H9 (cell line): ENCODE measurements around the gene CTU1. TPM values are rescaled to one million over a fixed set of nuclear protein-coding genes. Genes with fewer than 3 reads are reported as not detected.

Experiments used
- DNase-seq: peaks from one replicate; pipeline ENCODE4 v3.0.0-alpha.2; 2017
- H2AFZ ChIP-seq: one replicate; pipeline ENCODE4 v1.6.1; 2013; ENCODE audit warnings: mild to moderate bottlenecking, low read length, control low read depth, moderate library complexity
- H2AK5ac ChIP-seq: 2 replicates; pipeline ENCODE4 v1.6.1; 2013; ENCODE audit warnings: low read length, control low read depth, mixed read lengths; ENCODE audit not compliant: insufficient read length
- H2BK120ac ChIP-seq: one replicate; pipeline ENCODE4 v1.6.1; 2013; ENCODE audit warnings: low read depth, mild to moderate bottlenecking, low read length, control low read depth, inconsistent platforms; ENCODE audit not compliant: poor library complexity, severe bottlenecking
- H2BK12ac ChIP-seq: 2 replicates; pipeline ENCODE4 v1.6.1; 2013; ENCODE audit warnings: low read length, control low read depth, mixed read lengths, low read depth; ENCODE audit not compliant: insufficient read length
- H2BK15ac ChIP-seq: 2 replicates; pipeline ENCODE4 v1.6.1; 2013; ENCODE audit warnings: low read depth, low read length, control low read depth
- H2BK20ac ChIP-seq: one replicate; pipeline ENCODE4 v1.6.1; 2013; ENCODE audit warnings: low read depth, mild to moderate bottlenecking, low read length, control low read depth, inconsistent platforms; ENCODE audit not compliant: poor library complexity, severe bottlenecking
- H2BK5ac ChIP-seq: 2 replicates; pipeline ENCODE4 v1.6.1; 2013; ENCODE audit warnings: low read length, control low read depth, mixed read lengths; ENCODE audit not compliant: insufficient read length
- H3K14ac ChIP-seq: 2 replicates; pipeline ENCODE4 v1.6.1; 2013; ENCODE audit warnings: low read length, control low read depth; ENCODE audit not compliant: insufficient read depth
- H3K18ac ChIP-seq: 2 replicates; pipeline ENCODE4 v1.6.1; 2013; ENCODE audit warnings: low read depth, mild to moderate bottlenecking, mixed read lengths, low read length, control low read depth; ENCODE audit not compliant: insufficient read length
- H3K23ac ChIP-seq: 2 replicates; pipeline ENCODE4 v1.6.1; 2013; ENCODE audit warnings: low read length, control low read depth, mixed read lengths, low read depth; ENCODE audit not compliant: insufficient read length
- H3K23me2 ChIP-seq: 2 replicates; pipeline ENCODE4 v1.6.1; 2013; ENCODE audit warnings: low read depth, mild to moderate bottlenecking, mixed read lengths, low read length, control low read depth; ENCODE audit not compliant: insufficient read length, poor library complexity, severe bottlenecking
- H3K27ac ChIP-seq: 2 replicates; pipeline ENCODE4 v1.5.1; 2013; ENCODE audit warnings: low read length, control low read depth, mixed read lengths, low read depth; ENCODE audit not compliant: insufficient read length
- H3K27me3 ChIP-seq: 2 replicates; pipeline ENCODE4 v1.6.1; 2013; ENCODE audit warnings: low read length, control low read depth, inconsistent platforms; ENCODE audit not compliant: insufficient read depth
- H3K4ac ChIP-seq: 2 replicates; pipeline ENCODE4 v1.6.1; 2013; ENCODE audit warnings: low read depth, mild to moderate bottlenecking, control low read depth, inconsistent platforms, low read length, moderate library complexity
- H3K4me1 ChIP-seq: 2 replicates; pipeline ENCODE4 v1.6.1; 2013; ENCODE audit warnings: low read length, control low read depth, inconsistent platforms; ENCODE audit not compliant: insufficient read depth
- H3K4me2 ChIP-seq: 2 replicates; pipeline ENCODE4 v1.6.1; 2013; ENCODE audit warnings: low read length, control low read depth, mixed read lengths; ENCODE audit not compliant: insufficient read length, insufficient read depth
- H3K56ac ChIP-seq: 2 replicates; pipeline ENCODE4 v1.6.1; 2013; ENCODE audit warnings: low read depth, mild to moderate bottlenecking, mixed read lengths, low read length, control low read depth; ENCODE audit not compliant: insufficient read length
- H3K79me1 ChIP-seq: 2 replicates; pipeline ENCODE4 v1.6.1; 2013; ENCODE audit warnings: low read depth, mild to moderate bottlenecking, moderate library complexity, low read length, control low read depth, inconsistent platforms; ENCODE audit not compliant: insufficient read depth, poor library complexity, severe bottlenecking
- H3K79me2 ChIP-seq: 2 replicates; pipeline ENCODE4 v1.6.1; 2013; ENCODE audit warnings: low read length, control low read depth, inconsistent platforms; ENCODE audit not compliant: insufficient read depth
- H3K9ac ChIP-seq: 2 replicates; pipeline ENCODE4 v1.6.1; 2013; ENCODE audit warnings: low read length, control low read depth, mixed read lengths; ENCODE audit not compliant: insufficient read length; ENCODE audit errors: extremely low read depth
- H3K9me3 ChIP-seq: one replicate; pipeline ENCODE4 v1.6.1; 2013; ENCODE audit warnings: low read depth, low read length, inconsistent platforms; ENCODE audit not compliant: control insufficient read depth
- H3T11ph ChIP-seq: one replicate; pipeline ENCODE4 v1.6.1; 2013; ENCODE audit warnings: mild to moderate bottlenecking, low read length, control low read depth, inconsistent platforms
- H4K20me1 ChIP-seq: one replicate; pipeline ENCODE4 v1.6.1; 2013; ENCODE audit not compliant: control insufficient read depth, insufficient read length, insufficient read depth
- H4K5ac ChIP-seq: 2 replicates; pipeline ENCODE4 v1.6.1; 2013; ENCODE audit warnings: low read depth, mild to moderate bottlenecking, mixed read lengths, low read length, control low read depth; ENCODE audit not compliant: insufficient read length
- H4K8ac ChIP-seq: replicated peaks from 2 replicates; pipeline ENCODE4 v1.6.1; 2013; ENCODE audit warnings: low read length, control low read depth, mixed read lengths, low read depth; ENCODE audit not compliant: insufficient read length
- H4K91ac ChIP-seq: 2 replicates; pipeline ENCODE4 v1.6.1; 2013; ENCODE audit warnings: low read depth, mild to moderate bottlenecking, moderate library complexity, mixed read lengths, low read length, control low read depth; ENCODE audit not compliant: insufficient read length
- H3K27ac Mint-ChIP-seq, 3 experiments: 2 replicates in 2 of 3; 3 replicates in 1 of 3; pipeline ENCODE4 v1.8.0; 2020 to 2021; ENCODE audit warnings: mixed read lengths in 3 of 3, mild to moderate bottlenecking in 1 of 3, moderate library complexity in 1 of 3
- H3K27me3 Mint-ChIP-seq: 2 replicates; pipeline ENCODE4 v1.8.0; 2021; ENCODE audit warnings: low read depth, mild to moderate bottlenecking, moderate library complexity, mixed read lengths
- H3K36me3 Mint-ChIP-seq, 3 experiments: 2 replicates in 2 of 3; 3 replicates in 1 of 3; pipeline ENCODE4 v1.8.0; 2020 to 2021; ENCODE audit warnings: low read depth in 3 of 3, mixed read lengths in 3 of 3; ENCODE audit not compliant: insufficient read depth in 1 of 3
- H3K4me1 Mint-ChIP-seq, 2 experiments: 2 replicates each; pipeline ENCODE4 v1.8.0; 2020; ENCODE audit warnings: mixed read lengths in 2 of 2
- H3K4me3 Mint-ChIP-seq, 2 experiments: 2 replicates in 1 of 2; 3 replicates in 1 of 2; pipeline ENCODE4 v1.8.0; 2020 to 2021; ENCODE audit warnings: mild to moderate bottlenecking in 2 of 2, mixed read lengths in 2 of 2, moderate library complexity in 1 of 2
- H3K9me3 Mint-ChIP-seq, 2 experiments: 2 replicates in 1 of 2; 3 replicates in 1 of 2; pipeline ENCODE4 v1.8.0; 2020; ENCODE audit warnings: mild to moderate bottlenecking in 2 of 2, mixed read lengths in 2 of 2, moderate library complexity in 1 of 2
- CTCF ChIP-seq: fragments of 200-600 bp; sonication (generic); conservative IDR thresholded peaks from 3 replicates; pipeline ENCODE4 v1.8.0; 2021; ENCODE audit warnings: antibody characterized with exemption, mild to moderate bottlenecking
- WGBS: extraction: QIAGEN DNeasy Blood & Tissue Kit; methylation state at CpG from one replicate; pipeline ENCODE4 v1.1.7; 2013; ENCODE audit warnings: missing lambda C conversion rate, low lambda C conversion rate, mixed read lengths; ENCODE audit not compliant: insufficient read length; ENCODE audit errors: extremely low coverage; 5-methylcytosine and 5-hydroxymethylcytosine counted together
- total RNA-seq: library from RNA; stranded (reverse); gene quantifications from 2 replicates; pipeline ENCODE4 v1.2.1, GENCODE V29; 2021

CTU1 gene
- total RNA-seq, 1 experiment from 2014 or later = 8.8 TPM

- no peaks in the 10 kb centered on the region for H3K27me3 ChIP-seq
- H4K8ac ChIP-seq = no peak overlapping the region
- no peak overlapping the region for H2BK20ac ChIP-seq
- H2AK5ac ChIP-seq = no peak overlapping the region
- H3K4me1 ChIP-seq = no peaks in the 10 kb centered on the region
- no peak overlapping the region for H3K9ac ChIP-seq
- H4K91ac ChIP-seq = no peak overlapping the region
- Mint-ChIP-seq H3K36me3 (no peaks in the 10 kb centered on the region), H3K4me1 (0 out of 4 replicates have a peak, but pooled peaks cover 0 to 3% of the 10 kb centered on the region in 2 experiments), H3K27ac (no peak overlapping the region), H3K9me3 (no peaks in the 10 kb centered on the region; a peak in 2 of 5 replicates), H3K4me3 (no peak overlapping the region), H3K27me3 (peaks cover 20% of the 10 kb centered on the region)
- H2BK120ac ChIP-seq = no peak overlapping the region
- no peak overlapping the region for H2BK5ac ChIP-seq
- H3K23me2 ChIP-seq = no peaks in the 10 kb centered on the region
- H3K4me2 ChIP-seq = no peak overlapping the region
- H2AFZ ChIP-seq = no peak overlapping the region
- no peak overlapping the region for H3T11ph ChIP-seq
- H3K14ac ChIP-seq = no peak overlapping the region
- no peak overlapping the region for H3K23ac ChIP-seq
- no peak overlapping the region for H3K56ac ChIP-seq
- no peak for DNase-seq
- H4K20me1 ChIP-seq = no peaks in the 10 kb centered on the region
- H3K79me1 ChIP-seq = no peaks in the 10 kb centered on the region
- no peaks in the 10 kb centered on the region for H3K79me2 ChIP-seq
- no peak overlapping the region for H2BK12ac ChIP-seq
- H4K5ac ChIP-seq = no peak overlapping the region
- H3K4ac ChIP-seq = no peak overlapping the region
- no CpG with 5 or more reads among the region's 3 CpGs for WGBS
- H3K9me3 ChIP-seq = no peaks in the 10 kb centered on the region
- no peak overlapping the region for H3K18ac ChIP-seq
- TF ChIP-seq CTCF = no peak
- no peak overlapping the region for H2BK15ac ChIP-seq
- H3K27ac ChIP-seq = no peak overlapping the region
These were observed 42.4 kb upstream of the CTU1 start for GRCh38 chr19:51150627-51151026.
